Panc1 (cell line): Measurements from ENCODE around the gene CHST8. TPM values are rescaled to one million over a fixed set of nuclear protein-coding genes. Genes with fewer than 3 reads are reported as not detected.

Experiments
- ATAC-seq: fragments of 200-7000 bp; cut with Tn5 transposase; 2 replicates; pipeline ENCODE4 v1.9.1; 2020; ENCODE audit warnings: mild to moderate bottlenecking, moderate library complexity
- BruUV-seq: library from RNA; stranded (reverse); fragments of 400-500 nt; replicated peaks from 2 replicates; lab custom pipeline; 2021; lab: Mats Ljungman, UMichigan
- CTCF ChIA-PET: fragments of 300-600 bp; sonication (Branson Sonifier 250); formaldehyde crosslinking; loops from one replicate; lab custom pipeline; 2022; ENCODE audit warnings: antibody characterized with exemption; lab: Charles Lee
- POLR2A ChIA-PET: fragments of 300-600 bp; sonication (Branson Sonifier 250); formaldehyde crosslinking; loops from one replicate; lab custom pipeline; 2022; ENCODE audit warnings: antibody characterized with exemption; lab: Charles Lee
- DNase-seq: peaks from one replicate; pipeline ENCODE4 v3.0.0-alpha.2; 2010; ENCODE audit warnings: low read depth, low spot score
- H3K27ac ChIP-seq: 2 replicates; pipeline ENCODE4 v1.5.1; 2011; ENCODE audit warnings: mild to moderate bottlenecking, low read length, inconsistent platforms
- H3K27me3 ChIP-seq: fragments of 200-500 bp; sonication (Bioruptor generic); 2 replicates; pipeline ENCODE4 v1.6.0; 2014; ENCODE audit warnings: low read length, inconsistent platforms; ENCODE audit not compliant: control insufficient read depth, insufficient read depth
- H3K36me3 ChIP-seq: fragments of 200-500 bp; sonication (Bioruptor generic); 2 replicates; pipeline ENCODE4 v1.5.1; 2014; ENCODE audit warnings: inconsistent platforms, mild to moderate bottlenecking, low read length, moderate library complexity; ENCODE audit not compliant: control insufficient read depth, insufficient read depth
- H3K4me1 ChIP-seq: 2 replicates; pipeline ENCODE4 v1.5.1; 2011; ENCODE audit warnings: inconsistent platforms, mild to moderate bottlenecking, low read length, moderate library complexity; ENCODE audit not compliant: control insufficient read depth, insufficient read depth
- H3K4me3 ChIP-seq, 2 experiments: 2 replicates each; pipeline ENCODE4 v1.5.1; 2011 to 2012; ENCODE audit warnings: low read depth in 2 of 2, low read length in 2 of 2, mild to moderate bottlenecking in 2 of 2, inconsistent platforms in 1 of 2, moderate library complexity in 1 of 2
- H3K9me3 ChIP-seq: fragments of 200-500 bp; sonication (Bioruptor generic); 2 replicates; pipeline ENCODE4 v1.5.1; 2014; ENCODE audit warnings: low read depth, mild to moderate bottlenecking, inconsistent platforms, low read length, moderate library complexity; ENCODE audit not compliant: control insufficient read depth, insufficient read depth
- POLR2AphosphoS5 ChIP-seq: IDR thresholded peaks from 2 replicates; pipeline ENCODE4 v1.6.1; 2012; ENCODE audit warnings: mild to moderate bottlenecking, low read depth, low read length, moderate library complexity
- SIN3A ChIP-seq: IDR thresholded peaks from 2 replicates; pipeline ENCODE4 v1.6.1; 2012; ENCODE audit warnings: low read depth, mild to moderate bottlenecking, low read length, moderate library complexity, borderline replicate concordance; ENCODE audit not compliant: insufficient read depth
- TCF7L2 ChIP-seq: IDR thresholded peaks from 2 replicates; pipeline ENCODE4 v1.6.1; 2011; ENCODE audit warnings: mild to moderate bottlenecking, low read depth, low read length, inconsistent platforms
- in situ Hi-C: cut with HindIII; loops from 2 replicates; pipeline ENCODE4 v1.10.0; 2016; ENCODE audit warnings: low sequenced_read_pairs, low pct_unique_long_range_greater_than_20kb
- intact Hi-C: fragments of 100-400 bp; cut with micrococcal nuclease; formaldehyde crosslinking; loops from one replicate; pipeline ENCODE4 v1.10.0; 2022; ENCODE audit not compliant: unreplicated experiment
- total RNA-seq: library from RNA; stranded (reverse); gene quantifications from one replicate; pipeline ENCODE4 v1.2.1, GENCODE V29; 2021; ENCODE audit not compliant: unreplicated experiment
- TF ChIP-seq, protein P1 (sequence below), 2 experiments: IDR thresholded peaks; 2 replicates each; pipeline ENCODE4 v1.6.1; 2011 to 2012; ENCODE audit warnings: low read depth in 2 of 2, control low read depth in 1 of 2, low read length in 1 of 2, mild to moderate bottlenecking in 1 of 2, moderate library complexity in 1 of 2; ENCODE audit not compliant: insufficient read depth in 1 of 2
- TF ChIP-seq, protein P2 (sequence below): fragments of 450-650 bp; IDR thresholded peaks from 2 replicates; pipeline ENCODE4 v1.5.1; 2017; ENCODE audit warnings: mild to moderate bottlenecking

CHST8 gene
- total RNA-seq, 1 experiment from 2014 or later = 0.28 TPM

DNA sequence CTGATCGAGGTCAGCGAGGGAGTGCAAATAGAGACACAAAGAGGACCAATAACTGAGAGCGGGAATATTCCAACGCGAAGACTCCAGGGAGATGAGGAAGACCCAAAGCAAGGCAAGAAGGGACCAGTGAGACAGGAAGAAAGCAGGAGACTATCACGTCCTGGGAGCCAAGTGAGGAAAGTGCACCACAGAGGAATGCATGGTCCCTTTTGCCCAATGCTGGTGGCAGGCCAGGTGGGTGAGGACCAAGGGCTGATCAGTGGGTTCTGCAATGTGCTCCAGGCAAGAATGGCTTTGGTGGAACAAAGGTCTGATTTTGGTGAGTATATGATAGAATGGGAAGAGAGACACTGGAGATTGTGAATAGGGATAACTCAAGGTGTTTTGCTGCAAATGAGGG is 25.4 kb downstream of the CHST8 start:
- BruUV-seq = no TSS peak

DNA sequence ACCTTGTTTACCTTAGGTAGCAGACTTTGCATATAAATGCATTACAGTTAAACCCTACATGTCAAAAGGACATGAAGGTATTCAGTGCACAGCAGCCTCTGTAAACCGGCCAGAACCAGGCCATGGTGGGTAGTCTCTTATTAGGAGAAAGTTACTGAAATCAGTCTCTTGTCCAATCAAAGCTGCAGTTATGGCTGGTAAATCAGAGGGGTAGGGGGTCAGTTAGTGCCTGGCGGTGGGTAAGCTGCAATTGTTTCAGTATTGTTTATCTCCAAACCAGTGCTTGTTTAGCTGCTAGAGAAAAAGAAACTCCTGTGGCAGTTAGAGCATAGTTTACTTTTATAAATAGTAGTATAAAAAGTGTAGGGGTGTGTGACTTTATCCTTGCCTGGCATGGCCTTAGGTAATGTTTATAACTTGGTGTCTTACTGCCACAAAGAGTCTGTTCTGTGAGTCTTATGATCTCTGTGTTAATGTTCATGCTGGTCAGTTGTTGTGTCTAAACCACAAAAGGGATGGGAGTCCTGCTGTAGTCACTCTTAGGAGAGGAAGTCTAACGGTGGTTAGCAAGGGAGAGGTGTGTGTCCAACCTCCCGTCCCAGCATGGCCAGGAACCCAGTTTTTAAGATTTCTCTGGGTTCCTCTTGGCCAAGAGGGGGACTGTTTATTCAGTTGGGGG is 28.0 kb downstream of the CHST8 start:
- ChIA-PET CTCF (no interaction called here), POLR2A (no interaction called here)
- H3K9me3 ChIP-seq = no peaks in the 10 kb centered on the region
- TF ChIP-seq POLR2AphosphoS5 (no peak), SIN3A (no peak), TCF7L2 (no peak)
- TF ChIP-seq, protein P1, sequence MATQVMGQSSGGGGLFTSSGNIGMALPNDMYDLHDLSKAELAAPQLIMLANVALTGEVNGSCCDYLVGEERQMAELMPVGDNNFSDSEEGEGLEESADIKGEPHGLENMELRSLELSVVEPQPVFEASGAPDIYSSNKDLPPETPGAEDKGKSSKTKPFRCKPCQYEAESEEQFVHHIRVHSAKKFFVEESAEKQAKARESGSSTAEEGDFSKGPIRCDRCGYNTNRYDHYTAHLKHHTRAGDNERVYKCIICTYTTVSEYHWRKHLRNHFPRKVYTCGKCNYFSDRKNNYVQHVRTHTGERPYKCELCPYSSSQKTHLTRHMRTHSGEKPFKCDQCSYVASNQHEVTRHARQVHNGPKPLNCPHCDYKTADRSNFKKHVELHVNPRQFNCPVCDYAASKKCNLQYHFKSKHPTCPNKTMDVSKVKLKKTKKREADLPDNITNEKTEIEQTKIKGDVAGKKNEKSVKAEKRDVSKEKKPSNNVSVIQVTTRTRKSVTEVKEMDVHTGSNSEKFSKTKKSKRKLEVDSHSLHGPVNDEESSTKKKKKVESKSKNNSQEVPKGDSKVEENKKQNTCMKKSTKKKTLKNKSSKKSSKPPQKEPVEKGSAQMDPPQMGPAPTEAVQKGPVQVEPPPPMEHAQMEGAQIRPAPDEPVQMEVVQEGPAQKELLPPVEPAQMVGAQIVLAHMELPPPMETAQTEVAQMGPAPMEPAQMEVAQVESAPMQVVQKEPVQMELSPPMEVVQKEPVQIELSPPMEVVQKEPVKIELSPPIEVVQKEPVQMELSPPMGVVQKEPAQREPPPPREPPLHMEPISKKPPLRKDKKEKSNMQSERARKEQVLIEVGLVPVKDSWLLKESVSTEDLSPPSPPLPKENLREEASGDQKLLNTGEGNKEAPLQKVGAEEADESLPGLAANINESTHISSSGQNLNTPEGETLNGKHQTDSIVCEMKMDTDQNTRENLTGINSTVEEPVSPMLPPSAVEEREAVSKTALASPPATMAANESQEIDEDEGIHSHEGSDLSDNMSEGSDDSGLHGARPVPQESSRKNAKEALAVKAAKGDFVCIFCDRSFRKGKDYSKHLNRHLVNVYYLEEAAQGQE (IDR thresholded peaks at IDR 0.05; ENCODE audit: insufficient read depth in 1 of 2, low read depth in 2 of 2, low read length in 1 of 2) = no peak
- TF ChIP-seq, protein P2, sequence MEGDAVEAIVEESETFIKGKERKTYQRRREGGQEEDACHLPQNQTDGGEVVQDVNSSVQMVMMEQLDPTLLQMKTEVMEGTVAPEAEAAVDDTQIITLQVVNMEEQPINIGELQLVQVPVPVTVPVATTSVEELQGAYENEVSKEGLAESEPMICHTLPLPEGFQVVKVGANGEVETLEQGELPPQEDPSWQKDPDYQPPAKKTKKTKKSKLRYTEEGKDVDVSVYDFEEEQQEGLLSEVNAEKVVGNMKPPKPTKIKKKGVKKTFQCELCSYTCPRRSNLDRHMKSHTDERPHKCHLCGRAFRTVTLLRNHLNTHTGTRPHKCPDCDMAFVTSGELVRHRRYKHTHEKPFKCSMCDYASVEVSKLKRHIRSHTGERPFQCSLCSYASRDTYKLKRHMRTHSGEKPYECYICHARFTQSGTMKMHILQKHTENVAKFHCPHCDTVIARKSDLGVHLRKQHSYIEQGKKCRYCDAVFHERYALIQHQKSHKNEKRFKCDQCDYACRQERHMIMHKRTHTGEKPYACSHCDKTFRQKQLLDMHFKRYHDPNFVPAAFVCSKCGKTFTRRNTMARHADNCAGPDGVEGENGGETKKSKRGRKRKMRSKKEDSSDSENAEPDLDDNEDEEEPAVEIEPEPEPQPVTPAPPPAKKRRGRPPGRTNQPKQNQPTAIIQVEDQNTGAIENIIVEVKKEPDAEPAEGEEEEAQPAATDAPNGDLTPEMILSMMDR = no peak
- intact Hi-C loops = no loop called here
- ATAC-seq (no peak), DNase-seq (no peak)
- BruUV-seq = no TSS peak
- no peaks in the 10 kb centered on the region for H3K4me1 ChIP-seq
- H3K27me3 ChIP-seq = peaks cover 4% of the 10 kb centered on the region
- no peak overlapping the region for H3K27ac ChIP-seq
- no peaks in the 10 kb centered on the region for H3K36me3 ChIP-seq
- H3K4me3 ChIP-seq = no peak overlapping the region
- in situ Hi-C loops = no loop called here

More for the DNA sequence above, 25.4 kb downstream of the CHST8 start:
- DNase-seq (no peak), ATAC-seq (no peak)
- H3K36me3 ChIP-seq = no peaks in the 10 kb centered on the region
- TF ChIP-seq SIN3A (no peak), TCF7L2 (no peak), POLR2AphosphoS5 (no peak)
- TF ChIP-seq, protein P2 = no peak
- TF ChIP-seq, protein P1 (IDR thresholded peaks at IDR 0.05; ENCODE audit: insufficient read depth in 1 of 2, low read depth in 2 of 2, low read length in 1 of 2) = no peak
- no peak overlapping the region for H3K27ac ChIP-seq
- no peaks in the 10 kb centered on the region for H3K4me1 ChIP-seq
- ChIA-PET CTCF (no interaction called here), POLR2A (no interaction called here)
- in situ Hi-C loops (no loop called here), intact Hi-C loops (no loop called here)
- no peaks in the 10 kb centered on the region for H3K9me3 ChIP-seq
- no peak overlapping the region for H3K4me3 ChIP-seq
- H3K27me3 ChIP-seq = peaks cover 4% of the 10 kb centered on the region; the same call in 1 of the 2 replicates
